Parathyroid adenoma (tissue), 2 donors: ENCODE results near the gene ZNF581.
A peak's percentile ranks its signal among the peaks of the same experiment; 100 is the strongest.

ENCODE experiments used
- H2AFZ ChIP-seq: fragments of 300-600 bp; sonication (generic); one replicate; pipeline ENCODE4 v1.7.0; 2017; ENCODE audit warnings: antibody characterized with exemption, mild to moderate bottlenecking
- H3K27ac ChIP-seq: fragments of 300-600 bp; sonication (generic); one replicate; pipeline ENCODE4 v1.7.0; 2017
- H3K27me3 ChIP-seq: fragments of 300-600 bp; sonication (generic); one replicate; pipeline ENCODE4 v1.7.0; 2017; ENCODE audit warnings: low read length; ENCODE audit not compliant: control insufficient read depth, insufficient read depth
- H3K36me3 ChIP-seq: fragments of 300-600 bp; sonication (generic); one replicate; pipeline ENCODE4 v1.7.0; 2017; ENCODE audit warnings: low read length; ENCODE audit not compliant: control insufficient read depth, insufficient read depth
- H3K4me1 ChIP-seq: fragments of 300-600 bp; sonication (generic); one replicate; pipeline ENCODE4 v1.7.0; 2017; ENCODE audit warnings: control low read depth
- H3K4me2 ChIP-seq: fragments of 300-600 bp; sonication (generic); one replicate; pipeline ENCODE4 v1.7.0; 2017; ENCODE audit warnings: low read length
- H3K4me3 ChIP-seq: fragments of 300-600 bp; sonication (generic); one replicate; pipeline ENCODE4 v1.7.0; 2017; ENCODE audit warnings: low read depth, low read length
- H3K79me2 ChIP-seq: fragments of 300-600 bp; sonication (generic); one replicate; pipeline ENCODE4 v1.7.0; 2017; ENCODE audit warnings: control low read depth
- H3K9ac ChIP-seq: fragments of 300-600 bp; sonication (generic); one replicate; pipeline ENCODE4 v1.7.0; 2017; ENCODE audit warnings: mild to moderate bottlenecking
- H3K9me3 ChIP-seq: fragments of 300-600 bp; sonication (generic); one replicate; pipeline ENCODE4 v1.7.0; 2017; ENCODE audit warnings: low read length; ENCODE audit not compliant: control insufficient read depth
- CTCF ChIP-seq: fragments of 300-600 bp; sonication (generic); IDR thresholded peaks from one replicate; pipeline ENCODE4 v1.7.0; 2017; ENCODE audit warnings: antibody characterized with exemption, mild to moderate bottlenecking
- donor health status: primary hyperparathyroidism.

The ZNF581 gene

GRCh38 chr19:55645512-55645881, 2.0 kb downstream of the ZNF581 start:
- TF ChIP-seq CTCF = no peak
- H3K27me3 ChIP-seq = no peaks in the 10 kb centered on the region
- H3K4me3 ChIP-seq = no peak overlapping the region
- H3K9ac ChIP-seq = no peak overlapping the region
- no peak overlapping the region for H2AFZ ChIP-seq
- H3K36me3 ChIP-seq = no peaks in the 10 kb centered on the region
- H3K4me2 ChIP-seq = no peak overlapping the region
- H3K27ac ChIP-seq = no peak overlapping the region
- H3K4me1 ChIP-seq = peaks cover 19% of the 10 kb centered on the region
- peaks cover 2% of the 10 kb centered on the region for H3K79me2 ChIP-seq
- H3K9me3 ChIP-seq = no peaks in the 10 kb centered on the region

- no peaks in the 10 kb centered on the region for H3K27me3 ChIP-seq
- peak overlapping the region; percentile 85 for H2AFZ ChIP-seq
- H3K27ac ChIP-seq = no peak overlapping the region
- no peak overlapping the region for H3K9ac ChIP-seq
- peaks cover 18% of the 10 kb centered on the region for H3K4me1 ChIP-seq
- H3K9me3 ChIP-seq = no peaks in the 10 kb centered on the region
- TF ChIP-seq CTCF = no peak
- peaks cover 2% of the 10 kb centered on the region for H3K79me2 ChIP-seq
- no peaks in the 10 kb centered on the region for H3K36me3 ChIP-seq
- peak overlapping the region; percentile 98 for H3K4me2 ChIP-seq
- H3K4me3 ChIP-seq = peak overlapping the region; percentile 89
Observed at GRCh38 chr19:55646889-55647731, 3.7 kb downstream of the ZNF581 start.

- no peaks in the 10 kb centered on the region for H3K36me3 ChIP-seq
- H3K27ac ChIP-seq = no peak within 1 kb of the TSS
- peak within 1 kb of the TSS; percentile 85 for H2AFZ ChIP-seq
- TF ChIP-seq CTCF = no peak
- peaks cover 2% of the 10 kb centered on the region for H3K79me2 ChIP-seq
- peak within 1 kb of the TSS; percentile 89 for H3K4me3 ChIP-seq
- peak within 1 kb of the TSS; percentile 98 for H3K4me2 ChIP-seq
- peaks cover 18% of the 10 kb centered on the region for H3K4me1 ChIP-seq
- H3K9me3 ChIP-seq = no peaks in the 10 kb centered on the region
- H3K9ac ChIP-seq = peak within 1 kb of the TSS; percentile 12
- H3K27me3 ChIP-seq = no peaks in the 10 kb centered on the region
Observed at GRCh38 chr19:55647732-55648584, 4.5 kb downstream of the ZNF581 start, which contains the start of gene CCDC106. Gene CCDC106 (plus strand): TSS chr19:55648212. CDS start chr19:55649047, 835 bp downstream.

DNA sequence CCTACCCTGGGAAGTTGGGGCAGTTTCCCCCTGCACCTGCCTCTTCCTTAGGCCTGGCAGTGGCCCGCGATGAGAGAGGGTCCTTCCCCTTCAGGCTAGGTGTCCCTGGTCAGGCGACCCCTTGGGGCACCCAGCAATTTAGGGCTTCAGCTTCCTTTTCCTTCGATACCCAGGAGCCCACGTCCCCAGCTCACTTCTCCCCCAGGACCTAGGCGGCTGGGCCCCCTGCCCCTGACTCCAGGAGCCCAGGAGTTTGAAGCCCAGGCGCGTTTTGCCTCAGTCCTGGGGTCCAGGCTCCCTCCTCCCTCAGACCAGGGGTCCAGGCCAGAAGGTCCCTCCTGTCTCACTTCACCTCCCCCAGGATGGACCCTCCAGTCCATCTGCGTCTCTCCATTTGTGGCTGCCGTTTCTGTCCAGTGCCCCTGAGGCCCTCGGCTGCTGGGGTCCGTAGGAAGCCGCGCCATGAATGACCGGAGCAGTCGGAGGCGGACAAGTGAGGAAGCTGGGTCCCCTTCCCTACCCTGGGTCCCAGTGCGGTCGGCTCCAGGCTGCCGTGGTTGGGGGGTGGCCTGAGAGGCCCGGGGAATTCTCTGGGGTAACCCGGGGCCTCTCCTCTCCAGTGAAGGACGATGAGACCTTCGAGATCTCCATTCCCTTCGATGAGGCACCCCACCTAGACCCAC, 5.3 kb downstream of the ZNF581 start:
- Histone ChIP-seq H3K9me3 (no peaks in the 10 kb centered on the region), H3K27ac (no peak overlapping the region), H2AFZ (peak overlapping the region; percentile 85), H3K36me3 (no peaks in the 10 kb centered on the region), H3K79me2 (peaks cover 2% of the 10 kb centered on the region), H3K27me3 (no peaks in the 10 kb centered on the region), H3K4me3 (peak overlapping the region; percentile 89), H3K4me2 (peak overlapping the region; percentile 98), H3K9ac (no peak overlapping the region), H3K4me1 (peaks cover 15% of the 10 kb centered on the region)
- no peak for TF ChIP-seq CTCF
